ENCODE data around the gene SLC9A8.

The SLC9A8 gene

GRCh38 chr20:49892260-49892659 lies 79.6 kb downstream of the SLC9A8 start:
- Histone ChIP-seq H3K9me3 (ENCODE audit: insufficient read depth, low read length) (no peaks in the 10 kb centered on the region), H3K27ac (ENCODE audit: low read depth, low read length) (no peak overlapping the region), H3K9ac (ENCODE audit: low read length) (no peak overlapping the region), H3F3A (ENCODE audit: insufficient read depth) (no peaks in the 10 kb centered on the region), H3K4me3 (ENCODE audit: insufficient read depth, low read length, poor library complexity, severe bottlenecking) (no peak overlapping the region), H4K20me1 (ENCODE audit: low read depth, low read length) (no peaks in the 10 kb centered on the region), H3K27me3 (ENCODE audit: low read length) (no peaks in the 10 kb centered on the region), H3K9me2 (replicated peaks; ENCODE audit: insufficient read depth, low read length) (no peaks in the 10 kb centered on the region), H2AFZ (ENCODE audit: low read depth, low read length, severe bottlenecking) (no peak overlapping the region), H3K79me2 (ENCODE audit: insufficient read depth, low read length) (no peaks in the 10 kb centered on the region), H3K4me2 (ENCODE audit: low read depth, low read length, poor library complexity, severe bottlenecking) (no peak overlapping the region), H3K36me3 (ENCODE audit: low read length) (no peaks in the 10 kb centered on the region)
- TF ChIP-seq CTCF (IDR thresholded peaks at IDR 0.05; ENCODE audit: insufficient read depth, low read length, poor library complexity, severe bottlenecking) (no peak), EZH2phosphoT487 (conservative IDR thresholded peaks at IDR 0.05; ENCODE audit: low read length) (no peak)

GRCh38 chr20:49892817-49893216 lies 80.2 kb downstream of the SLC9A8 start:
- Histone ChIP-seq H3K36me3 (ENCODE audit: low read length) (no peaks in the 10 kb centered on the region), H3K4me2 (ENCODE audit: low read depth, low read length, poor library complexity, severe bottlenecking) (no peak overlapping the region), H3F3A (ENCODE audit: insufficient read depth) (no peaks in the 10 kb centered on the region), H4K20me1 (ENCODE audit: low read depth, low read length) (no peaks in the 10 kb centered on the region), H3K79me2 (ENCODE audit: insufficient read depth, low read length) (no peaks in the 10 kb centered on the region), H3K4me3 (ENCODE audit: insufficient read depth, low read length, poor library complexity, severe bottlenecking) (no peak overlapping the region), H3K27ac (ENCODE audit: low read depth, low read length) (no peak overlapping the region), H2AFZ (ENCODE audit: low read depth, low read length, severe bottlenecking) (no peak overlapping the region), H3K27me3 (ENCODE audit: low read length) (no peaks in the 10 kb centered on the region), H3K9ac (ENCODE audit: low read length) (no peak overlapping the region), H3K9me3 (ENCODE audit: insufficient read depth, low read length) (no peaks in the 10 kb centered on the region), H3K9me2 (replicated peaks; ENCODE audit: insufficient read depth, low read length) (no peaks in the 10 kb centered on the region)
- no peak for TF ChIP-seq EZH2phosphoT487 (conservative IDR thresholded peaks at IDR 0.05; ENCODE audit: low read length)
- TF ChIP-seq CTCF (IDR thresholded peaks at IDR 0.05; ENCODE audit: insufficient read depth, low read length, poor library complexity, severe bottlenecking) = no peak

- H3K9me3 ChIP-seq (ENCODE audit: insufficient read depth, low read length) = no peaks in the 10 kb centered on the region
- H3K4me2 ChIP-seq (ENCODE audit: low read depth, low read length, poor library complexity, severe bottlenecking) = no peak overlapping the region
- H3F3A ChIP-seq (ENCODE audit: insufficient read depth) = no peaks in the 10 kb centered on the region
- TF ChIP-seq EZH2phosphoT487 (conservative IDR thresholded peaks at IDR 0.05; ENCODE audit: low read length) = no peak
- no peak for TF ChIP-seq CTCF (IDR thresholded peaks at IDR 0.05; ENCODE audit: insufficient read depth, low read length, poor library complexity, severe bottlenecking)
- H3K79me2 ChIP-seq (ENCODE audit: insufficient read depth, low read length) = no peaks in the 10 kb centered on the region
- no peaks in the 10 kb centered on the region for H3K36me3 ChIP-seq (ENCODE audit: low read length)
- H3K9me2 ChIP-seq (replicated peaks; ENCODE audit: insufficient read depth, low read length) = no peaks in the 10 kb centered on the region
- H3K9ac ChIP-seq (ENCODE audit: low read length) = no peak overlapping the region
- no peaks in the 10 kb centered on the region for H4K20me1 ChIP-seq (ENCODE audit: low read depth, low read length)
- no peak overlapping the region for H3K4me3 ChIP-seq (ENCODE audit: insufficient read depth, low read length, poor library complexity, severe bottlenecking)
- no peaks in the 10 kb centered on the region for H3K27me3 ChIP-seq (ENCODE audit: low read length)
- no peak overlapping the region for H2AFZ ChIP-seq (ENCODE audit: low read depth, low read length, severe bottlenecking)
- H3K27ac ChIP-seq (ENCODE audit: low read depth, low read length) = no peak overlapping the region
These were observed 80.8 kb downstream of the SLC9A8 start for GRCh38 chr20:49893242-49894072.
